ENCODE results near the gene ANXA2. TPM values are rescaled to one million over a fixed set of nuclear protein-coding genes. Genes with fewer than 3 reads are reported as not detected.
A peak's percentile ranks its signal among the peaks of the same experiment; 100 is the strongest.
"Not testable (repeated sequence)": the region's sequence is repeated elsewhere in the genome, so short reads cannot be mapped to it uniquely, and the experiment has no call there.

The ANXA2 gene
- total RNA-seq, 4 donors from 2014 or later = 907 to 1,545 (median 1,123) TPM

DNA sequence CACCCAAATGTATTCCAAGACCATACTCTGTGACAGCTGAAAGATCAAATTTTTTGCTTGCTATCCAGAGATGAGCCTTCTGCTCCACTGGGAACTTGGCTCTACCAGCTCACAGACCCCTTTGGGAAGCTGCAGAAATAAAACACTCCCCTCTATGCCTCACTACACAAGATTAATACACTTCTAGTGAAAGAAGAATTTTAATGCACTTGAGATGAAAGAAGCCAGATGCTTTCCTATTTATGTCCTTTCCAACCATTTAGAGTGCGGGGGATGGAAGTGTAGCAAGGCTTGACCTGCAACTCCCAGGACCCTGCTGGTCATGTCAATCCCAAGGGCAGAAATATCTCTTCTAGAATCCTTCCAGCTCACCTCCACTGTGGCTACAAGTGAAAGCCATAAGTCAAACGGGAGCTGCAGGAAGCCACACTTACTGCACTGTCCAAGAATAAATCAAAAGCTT is 34.7 kb downstream of the ANXA2 start:
- no peak for TF ChIP-seq CTCF (IDR thresholded peaks at IDR 0.05)
- no peak for ATAC-seq (ENCODE audit: low FRiP score)
- no peak for DNase-seq (ENCODE audit: low spot score)

DNA sequence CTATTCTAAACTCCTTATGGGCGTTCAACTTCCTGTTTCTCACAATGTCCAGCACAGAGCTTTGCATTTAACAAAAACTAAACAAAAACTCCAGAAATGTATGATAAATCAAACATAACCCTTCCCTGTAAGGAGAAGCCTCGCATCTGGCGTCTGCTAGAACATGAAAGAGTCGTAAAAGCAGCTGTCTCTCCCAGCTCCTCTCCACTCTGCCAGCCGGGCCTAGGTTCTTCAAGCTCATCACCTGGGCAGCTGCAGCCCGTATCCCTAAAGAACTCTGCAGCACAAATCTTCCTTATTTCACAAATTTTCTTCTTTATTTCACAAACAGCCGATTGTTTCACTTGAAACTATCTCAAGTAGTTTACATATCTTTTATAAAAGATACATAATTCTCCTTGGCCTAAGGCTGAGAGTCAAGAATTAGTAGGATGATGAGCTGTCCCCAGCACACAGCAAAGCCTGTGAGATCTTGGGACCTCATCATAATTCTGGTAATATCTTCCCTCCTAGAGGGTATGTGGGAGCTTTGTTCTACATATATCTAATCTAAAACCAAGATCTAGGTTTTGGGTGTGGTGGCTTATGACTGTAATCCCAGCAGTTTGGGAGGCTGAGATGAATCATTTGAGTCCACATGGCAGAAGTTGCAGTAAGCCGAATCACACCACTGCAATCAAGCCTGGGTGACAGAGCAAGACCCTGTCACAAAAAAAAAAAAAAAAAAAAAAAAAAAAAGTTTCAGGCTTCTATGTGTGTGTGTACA is 35.3 kb downstream of the ANXA2 start:
- ATAC-seq (ENCODE audit: low FRiP score) (peak; percentile 78), DNase-seq (ENCODE audit: low spot score) (no peak)
- TF ChIP-seq CTCF (IDR thresholded peaks at IDR 0.05) = no peak

DNA sequence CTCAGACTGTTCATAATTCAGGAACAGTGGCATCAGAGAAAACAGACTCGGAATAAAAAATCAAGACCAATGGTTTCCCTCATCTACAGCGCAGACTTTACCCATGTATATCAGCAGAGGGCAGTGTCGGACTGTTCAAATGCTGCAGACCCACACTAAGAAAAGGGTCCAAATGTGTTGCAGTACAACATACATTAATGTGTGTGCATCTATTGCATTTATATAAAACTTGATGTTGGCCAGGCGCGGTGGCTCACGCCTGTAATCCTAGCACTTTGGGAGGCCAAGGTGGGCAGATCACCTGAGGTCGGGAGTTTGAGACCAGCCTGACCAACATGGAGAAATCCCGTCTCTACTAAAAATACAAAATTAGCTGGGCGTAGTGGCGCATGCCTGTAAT is 38.0 kb downstream of the ANXA2 start:
- DNase-seq (ENCODE audit: low spot score); ATAC-seq (ENCODE audit: low FRiP score): not testable (repeated sequence)

- ATAC-seq (ENCODE audit: low FRiP score) = no peak
- no peak for DNase-seq (ENCODE audit: low spot score)
- TF ChIP-seq CTCF (IDR thresholded peaks at IDR 0.05) = no peak
These were observed 38.7 kb downstream of the ANXA2 start for GRCh38 chr15:60358935-60359682.

GRCh38 chr15:60356832-60357231 is 41.0 kb downstream of the ANXA2 start:
- TF ChIP-seq CTCF (IDR thresholded peaks at IDR 0.05) = no peak
- ATAC-seq (ENCODE audit: low FRiP score) (no peak), DNase-seq (ENCODE audit: low spot score) (no peak)

DNA sequence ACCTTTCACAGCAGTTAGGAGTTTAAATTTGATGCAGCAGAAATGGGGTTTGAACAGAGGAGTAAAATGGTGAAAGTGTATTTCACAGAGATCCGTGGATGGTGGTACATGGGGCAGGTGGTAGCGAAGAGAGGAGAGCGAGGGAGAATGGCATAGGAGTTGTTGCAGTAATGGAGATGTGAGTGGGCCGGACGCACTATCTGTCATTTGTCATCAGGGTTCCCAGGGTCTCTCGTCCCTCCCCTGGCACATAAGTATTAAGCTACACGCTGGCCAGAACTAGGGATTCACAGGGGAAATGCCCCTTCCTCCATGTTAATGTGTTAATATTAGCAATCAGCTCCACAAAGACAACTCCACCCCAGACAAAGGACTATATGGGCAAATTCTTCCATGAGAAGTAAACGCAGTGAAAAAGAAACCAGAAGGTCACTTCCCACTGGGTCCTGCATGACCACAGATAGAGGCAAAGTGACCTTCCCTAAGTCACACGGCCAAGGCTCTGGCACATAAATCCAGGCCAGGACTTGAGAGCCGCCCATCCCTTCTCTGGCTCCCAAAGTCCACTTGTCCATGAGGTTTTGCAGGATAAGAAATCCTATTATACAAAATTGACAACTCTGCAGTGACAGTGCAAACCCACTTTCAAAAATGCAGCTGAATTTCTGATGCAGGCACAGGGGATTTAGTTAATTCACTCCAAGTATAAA is 42.5 kb downstream of the ANXA2 start:
- TF ChIP-seq CTCF (IDR thresholded peaks at IDR 0.05) = no peak
- no peak for DNase-seq (ENCODE audit: low spot score)
- no peak for ATAC-seq (ENCODE audit: low FRiP score)

DNA sequence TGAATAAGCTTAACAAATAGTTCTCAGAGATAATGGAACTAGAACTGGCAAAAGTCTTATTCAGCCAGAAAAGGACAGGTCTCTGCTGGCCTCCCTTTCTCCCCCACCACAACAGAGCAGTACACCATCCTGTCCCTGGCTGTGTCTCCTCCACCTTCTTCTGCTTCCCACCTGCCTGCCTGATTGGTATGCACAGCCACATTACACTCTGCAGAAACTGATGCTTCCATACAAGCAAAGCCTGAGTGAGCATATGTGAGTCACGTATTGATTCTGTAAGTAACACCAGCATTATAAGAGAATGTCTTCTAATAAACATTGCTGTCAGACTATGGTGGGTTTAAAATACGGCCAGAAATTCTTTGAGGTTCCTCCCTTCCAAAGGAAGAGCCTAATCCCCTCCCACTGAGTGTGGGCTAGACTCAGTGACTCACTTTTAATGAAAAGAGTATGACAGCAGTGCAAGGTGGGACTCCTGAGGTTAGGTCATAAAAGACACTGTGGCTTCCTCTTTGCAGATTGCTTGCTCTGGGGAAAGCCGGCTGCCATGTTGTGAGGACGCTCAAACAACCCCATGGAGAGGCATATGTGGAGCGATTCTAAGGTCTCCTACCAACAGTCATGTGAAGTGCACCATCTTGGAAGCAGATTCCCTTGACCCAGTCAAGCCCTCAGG is 44.4 kb downstream of the ANXA2 start:
- peak; percentile 35 for ATAC-seq (ENCODE audit: low FRiP score)
- no peak for TF ChIP-seq CTCF (IDR thresholded peaks at IDR 0.05)
- DNase-seq (ENCODE audit: low spot score) = no peak

All from omental fat pad (tissue), 4 donors.